Myocyte (in vitro differentiated cells): Measurements from ENCODE around the gene IKZF2. TPM values are rescaled to one million over a fixed set of nuclear protein-coding genes. Genes with fewer than 3 reads are reported as not detected.
A peak's percentile ranks its signal among the peaks of the same experiment; 100 is the strongest.

Experiments
- DNase-seq: peaks from one replicate; pipeline ENCODE4 v3.0.0-alpha.2; 2012; ENCODE audit warnings: low read depth
- total RNA-seq: library from RNA; depleted of rRNA; stranded (reverse); fragments of >200 nt; gene quantifications from 2 replicates; pipeline ENCODE4 v1.2.3, GENCODE V29; 2014

Gene IKZF2
- total RNA-seq, 1 donor from 2014 or later, result 4.5 TPM

DNA sequence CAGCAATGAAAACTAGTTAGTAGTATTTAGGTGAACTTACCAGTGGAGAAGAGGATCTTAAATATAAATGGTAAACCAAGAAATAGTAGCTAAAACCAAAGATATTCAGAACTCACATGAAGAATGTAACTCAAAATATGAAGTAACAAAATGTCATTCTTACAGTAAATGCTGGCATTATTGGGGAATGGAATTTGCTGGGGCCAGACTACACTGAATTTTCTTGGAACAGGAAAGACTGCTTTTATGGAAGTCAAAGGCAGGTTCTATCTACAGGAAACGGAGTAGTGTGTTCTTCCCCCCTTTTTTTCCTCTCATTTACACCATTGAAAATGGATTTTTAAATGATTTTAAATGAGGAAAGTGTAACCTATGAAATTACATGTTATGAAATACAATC lies 188.7 kb downstream of the IKZF2 start:
- DNase-seq, result no peak

DNA sequence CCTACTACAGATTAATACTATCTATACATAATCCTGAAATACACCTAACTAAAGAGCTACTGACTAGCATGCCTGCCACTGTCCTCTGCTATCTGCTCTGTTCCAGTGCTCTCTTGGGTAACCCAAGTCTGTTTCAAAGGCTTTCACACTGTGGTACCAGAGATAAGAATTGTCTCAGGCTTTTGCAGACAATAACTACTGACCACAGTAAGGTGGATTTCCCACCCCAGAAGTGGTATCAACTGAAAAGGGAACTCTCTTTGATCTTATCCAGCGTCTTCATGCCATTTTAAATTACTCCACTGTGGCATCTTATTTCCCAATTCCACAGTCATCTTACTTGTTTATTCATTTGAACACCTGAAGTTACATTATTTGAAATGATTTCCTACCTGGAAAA lies 190.2 kb downstream of the IKZF2 start:
- no peak for DNase-seq

DNA sequence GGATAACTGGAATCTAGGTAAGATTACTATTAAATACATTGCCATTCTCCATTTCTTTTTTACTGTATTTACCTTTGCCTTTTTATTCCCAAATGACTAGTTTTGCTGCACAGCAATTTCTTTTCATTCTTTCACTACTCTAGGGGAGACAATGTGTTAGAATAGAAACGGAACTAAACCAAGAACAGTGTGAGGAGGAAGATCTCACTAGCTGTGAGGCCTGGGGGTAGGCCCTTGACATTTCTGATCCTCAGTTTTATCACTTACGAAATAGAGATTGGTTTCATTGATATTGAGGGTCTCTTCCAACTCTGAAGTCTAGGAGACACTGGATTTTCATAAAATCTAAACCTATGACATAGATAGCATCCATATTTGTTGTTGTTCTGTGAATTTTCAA lies 191.1 kb downstream of the IKZF2 start:
- DNase-seq, result no peak

DNA sequence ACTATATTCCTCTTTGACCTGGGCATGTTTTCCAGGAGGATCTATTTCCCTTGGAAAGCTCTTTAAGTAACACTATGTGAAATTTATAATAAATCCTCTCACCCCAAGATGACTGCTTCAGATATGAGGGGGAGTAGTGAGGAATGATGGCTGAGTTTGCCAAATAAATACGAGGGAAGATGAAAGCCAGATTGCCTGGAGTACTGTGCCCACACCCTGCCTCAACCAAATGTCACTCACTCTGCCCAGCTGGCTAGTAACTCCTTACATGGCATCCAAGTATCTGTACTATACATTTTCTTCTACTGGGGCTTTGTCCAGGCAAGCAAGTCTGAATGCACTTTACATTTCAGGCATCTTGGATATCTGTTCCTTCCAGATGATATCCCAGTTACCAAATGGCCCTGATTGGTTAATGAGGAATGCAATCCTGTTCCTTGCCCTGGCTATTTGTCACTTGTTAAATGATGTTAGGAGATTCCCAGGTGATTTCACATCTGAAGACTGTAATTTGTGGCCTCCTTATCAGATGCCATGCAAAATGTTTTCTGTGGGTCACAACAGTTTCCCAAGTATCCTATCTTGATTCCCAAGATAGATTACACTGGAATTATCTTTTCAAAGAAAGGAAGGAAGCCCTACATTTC lies 191.8 kb downstream of the IKZF2 start:
- no peak for DNase-seq

DNA sequence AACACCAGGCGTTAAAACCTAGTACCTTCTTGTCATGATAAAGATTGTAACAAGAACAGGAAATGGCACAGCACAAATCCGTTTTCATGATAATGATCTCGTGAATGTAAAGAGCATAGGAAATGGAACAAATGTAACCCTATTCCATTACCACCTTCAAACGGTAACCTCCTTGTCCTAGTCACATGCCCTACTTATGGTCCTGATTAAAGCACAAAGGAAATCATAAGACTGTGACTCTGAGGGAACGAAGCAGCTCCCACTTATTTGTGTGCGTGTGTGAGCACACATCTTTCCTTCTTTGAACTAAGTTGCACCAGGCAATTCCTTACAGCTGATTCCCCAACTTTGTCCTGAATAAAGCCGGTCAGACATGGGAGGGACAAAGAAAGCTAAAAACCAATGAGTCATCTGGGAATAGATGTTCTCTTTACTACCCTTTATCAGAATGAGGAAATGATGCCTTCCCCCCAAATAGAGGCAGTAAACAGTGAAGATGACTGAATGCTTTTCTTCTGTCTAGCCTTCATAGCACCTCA lies 192.6 kb downstream of the IKZF2 start:
- no peak for DNase-seq

DNA sequence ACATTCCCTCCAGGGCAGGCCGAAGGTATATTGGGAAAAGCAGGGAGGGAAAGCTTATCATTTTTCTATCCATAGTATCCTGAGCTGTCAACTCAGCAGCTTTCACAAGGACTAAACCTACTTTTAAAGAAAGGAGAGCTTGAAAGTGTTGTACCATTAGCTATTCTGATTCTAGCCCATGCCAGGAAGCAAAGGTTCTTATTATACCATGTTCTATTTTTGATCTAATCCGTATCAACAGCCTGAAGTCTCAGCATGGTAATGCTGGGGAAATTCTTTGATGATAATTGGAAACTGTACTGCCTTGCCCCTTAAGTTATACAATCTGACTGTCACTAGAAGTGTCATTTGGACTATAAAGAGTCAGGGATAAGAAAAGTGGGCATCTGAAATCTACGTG lies 193.3 kb downstream of the IKZF2 start:
- no peak for DNase-seq

DNA sequence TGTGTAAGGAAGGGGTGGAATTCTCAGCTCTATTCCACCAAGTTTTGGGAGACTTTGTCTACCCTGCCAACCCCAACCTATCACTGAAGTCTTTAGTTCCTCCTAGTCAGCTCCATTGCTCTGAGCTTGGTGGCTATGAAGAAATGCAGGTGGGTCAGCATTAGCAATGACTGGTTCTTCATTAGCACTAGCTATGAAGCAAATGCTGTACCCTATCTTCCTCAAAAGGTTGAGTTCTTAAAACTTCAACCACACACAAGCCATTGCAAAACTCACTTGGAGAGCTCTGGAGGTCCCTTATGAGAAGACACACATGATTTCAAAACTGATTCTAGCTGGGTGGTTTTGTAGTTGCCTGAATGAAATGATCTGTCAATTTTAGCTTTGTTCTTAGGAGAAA lies 193.8 kb downstream of the IKZF2 start:
- no peak for DNase-seq

DNA sequence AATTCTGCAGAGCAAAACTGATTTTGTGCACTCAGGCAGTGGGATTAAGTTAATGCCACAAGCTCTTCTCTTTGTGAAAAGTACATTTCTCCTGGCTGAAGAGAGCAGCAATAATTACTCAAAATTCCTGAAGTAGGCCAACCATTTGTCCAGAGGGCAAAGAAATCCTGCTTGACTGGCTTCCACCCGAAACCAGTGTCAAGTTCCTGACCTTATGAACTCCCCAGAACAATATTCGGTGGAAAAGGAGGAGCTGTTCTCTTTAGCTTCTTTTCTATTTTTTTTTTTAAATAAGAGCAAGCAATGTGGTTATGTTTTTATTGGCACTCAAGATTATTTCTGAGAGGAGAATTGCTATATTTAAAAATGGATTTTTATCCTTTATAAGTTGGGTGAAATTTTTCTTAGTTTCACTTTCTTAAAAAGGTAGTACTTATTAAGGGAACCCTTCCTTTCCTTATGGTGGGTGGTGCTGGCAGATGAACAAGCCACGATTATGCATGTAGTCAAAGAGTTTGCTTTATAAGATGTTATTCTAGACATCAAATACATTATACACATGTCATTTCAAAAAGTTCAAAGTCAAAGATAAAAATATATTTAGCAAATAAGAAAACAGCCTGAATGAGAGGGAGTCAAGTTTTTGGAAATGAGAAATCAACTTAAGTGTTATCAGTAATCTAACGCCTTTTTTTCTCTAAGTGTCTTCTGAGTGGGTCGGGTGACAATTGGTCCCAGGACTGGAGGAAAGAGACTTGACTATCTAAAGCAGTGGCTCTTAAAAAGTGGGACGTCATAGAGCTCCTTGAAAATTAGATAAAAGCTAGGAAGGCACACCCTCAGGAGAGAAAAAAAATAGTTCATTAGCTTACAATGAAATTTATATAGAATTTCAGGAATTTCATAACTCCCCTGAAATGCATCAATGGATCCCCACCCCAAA lies 194.5 kb downstream of the IKZF2 start:
- peak; percentile 30 for DNase-seq

DNA sequence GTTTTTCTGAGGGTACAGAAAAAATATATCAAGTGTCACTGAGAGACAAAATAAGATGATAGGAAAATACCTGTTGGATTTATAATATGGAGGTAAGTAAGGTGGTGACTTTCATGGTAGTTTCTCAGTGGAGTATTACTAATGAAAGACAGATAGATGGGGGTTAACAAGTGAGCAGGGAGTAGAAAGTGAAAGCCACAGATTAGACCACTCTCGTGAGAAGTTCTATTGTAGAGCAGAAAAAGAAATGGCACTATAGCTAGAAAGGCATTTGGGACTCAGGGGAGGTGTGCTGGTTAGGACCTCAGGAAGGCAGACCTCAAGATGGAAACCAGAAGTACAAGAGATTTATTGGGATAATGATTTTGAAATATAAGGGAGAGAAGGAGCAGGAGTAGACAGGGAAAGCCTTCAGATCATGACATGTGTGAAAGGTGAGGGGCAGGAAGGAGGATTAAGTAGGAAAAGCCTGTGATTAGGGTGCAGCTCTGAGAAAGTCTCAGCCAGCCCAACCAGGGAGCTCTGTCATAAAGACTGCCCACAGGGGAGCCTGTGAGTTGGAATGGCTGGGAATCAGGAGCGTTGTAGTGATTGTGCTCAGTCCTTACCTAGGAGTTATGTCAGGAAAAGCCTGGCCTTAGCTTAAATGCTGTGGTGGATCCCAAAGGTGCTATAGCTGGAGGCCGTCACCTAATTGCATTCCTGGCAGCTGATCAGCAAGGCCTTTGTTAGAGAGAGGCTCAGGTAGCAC lies 198.1 kb downstream of the IKZF2 start:
- DNase-seq, result no peak

DNA sequence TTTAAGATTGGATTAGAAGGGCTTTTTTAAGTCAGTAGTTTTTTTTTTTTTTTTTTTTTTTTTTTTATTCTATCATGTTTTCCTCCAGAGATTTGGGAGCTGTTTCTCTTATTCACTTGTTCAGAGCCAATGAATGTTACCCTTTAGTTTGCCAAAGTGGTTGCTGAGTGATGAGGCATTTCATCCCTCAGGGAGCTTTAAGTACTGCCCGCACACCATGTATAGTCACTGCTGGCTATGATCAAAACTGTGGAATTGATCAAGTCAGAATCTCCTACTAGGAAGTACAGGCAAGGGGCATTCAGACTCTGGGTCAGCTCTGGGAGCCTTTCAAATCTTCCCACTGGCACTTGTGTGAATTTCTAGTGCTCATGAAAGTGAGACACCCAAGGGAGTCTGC lies 201.6 kb downstream of the IKZF2 start:
- DNase-seq, result no peak

Other genes starting within 250 kb of the IKZF2 start
- 22.6 and 27.8 TPM in 2 replicates for gene SPAG16, start 132.9 kb upstream of the IKZF2 start, total RNA-seq